A549 (cell line): ENCODE data around the gene NEUROD4. TPM values are rescaled to one million over a fixed set of nuclear protein-coding genes. Genes with fewer than 3 reads are reported as not detected.

Experiments used
- ATAC-seq, 2 experiments: fragments of 200-7000 bp in 1 of 2; fragments of >200 bp in 1 of 2; cut with Nextera tagmentation in 1 of 2; cut with Tn5 transposase in 1 of 2; 3 replicates each; pipeline versions ENCODE4 v1.8.0 to v1.9.1; 2018 to 2020; ENCODE audit warnings: mild to moderate bottlenecking in 1 of 2, moderate library complexity in 1 of 2
- CTCF ChIA-PET: fragments of 300-600 bp; sonication (Branson Sonifier 250); formaldehyde crosslinking; extraction: SDS; loops from one replicate; lab custom pipeline; 2021; ENCODE audit warnings: antibody characterized with exemption, inconsistent platforms; lab: Yijun Ruan, JAX
- POLR2A ChIA-PET: fragments of 350-600 bp; formaldehyde crosslinking; extraction: SDS; loops from one replicate; lab custom pipeline; 2021; ENCODE audit warnings: antibody characterized with exemption, inconsistent platforms; lab: Yijun Ruan, JAX
- DNase-seq, 2 experiments: peaks; one replicate each; pipeline versions ENCODE4 v3.0.0 to v3.0.0-alpha.2; 2011 to 2016; ENCODE audit warnings: low read depth in 1 of 2, low spot score in 1 of 2
- FAIRE-seq: peaks from 2 replicates; lab custom pipeline; 2011; peaks lifted over from hg19 to GRCh38; lab: Jason Lieb, UNC
- H3K27ac ChIP-seq, 2 experiments: fragments of >200 bp; sonication (Bioruptor Twin); formaldehyde crosslinking; 3 replicates each; pipeline ENCODE4 v1.5.1; 2016 to 2017
- H3K4me1 ChIP-seq: fragments of >200 bp; sonication (Bioruptor Twin); formaldehyde crosslinking; 3 replicates; pipeline ENCODE4 v1.6.1; 2016
- H3K4me2 ChIP-seq: fragments of >200 bp; sonication (Bioruptor Twin); formaldehyde crosslinking; 3 replicates; pipeline ENCODE4 v1.6.1; 2016
- H3K4me3 ChIP-seq: fragments of >200 bp; sonication (Bioruptor Twin); formaldehyde crosslinking; 3 replicates; pipeline ENCODE4 v1.5.1; 2016
- H3K9me3 ChIP-seq: fragments of >200 bp; sonication (Bioruptor Twin); formaldehyde crosslinking; 3 replicates; pipeline ENCODE4 v1.6.1; 2016
- BHLHE40 ChIP-seq: IDR thresholded peaks from 2 replicates; pipeline ENCODE4 v1.6.1; 2012; ENCODE audit warnings: low read depth, low read length, inconsistent platforms
- CBX2 ChIP-seq: fragments of 200-600 bp; sonication (generic); IDR thresholded peaks from 2 replicates; pipeline ENCODE4 v1.6.1; 2016; ENCODE audit warnings: low read depth, mild to moderate bottlenecking, borderline replicate concordance
- CBX8 ChIP-seq: fragments of 200-600 bp; sonication (generic); IDR thresholded peaks from 2 replicates; pipeline ENCODE4 v1.6.1; 2016
- CHD2 ChIP-seq: fragments of 150-350 bp; IDR thresholded peaks from 2 replicates; pipeline ENCODE4 v1.6.1; 2014; ENCODE audit warnings: low read length; ENCODE audit not compliant: partially characterized antibody
- CHD4 ChIP-seq: fragments of 200-600 bp; sonication (generic); IDR thresholded peaks from 2 replicates; pipeline ENCODE4 v1.6.1; 2016; ENCODE audit warnings: antibody characterized with exemption, mild to moderate bottlenecking, borderline replicate concordance
- EHMT2 ChIP-seq: fragments of 200-600 bp; sonication (generic); IDR thresholded peaks from 2 replicates; pipeline ENCODE4 v1.6.1; 2016; ENCODE audit warnings: antibody characterized with exemption, low read depth, mild to moderate bottlenecking, moderate library complexity
- EP300 ChIP-seq, 2 experiments: fragments of >200 bp; sonication (Bioruptor Twin); formaldehyde crosslinking; IDR thresholded peaks; 2 replicates in 1 of 2; 3 replicates in 1 of 2; pipeline ENCODE4 v1.6.1; 2016 to 2017
- ESRRA ChIP-seq: fragments of 150-350 bp; IDR thresholded peaks from 2 replicates; pipeline ENCODE4 v1.6.1; 2014; ENCODE audit warnings: mild to moderate bottlenecking, low read length, borderline replicate concordance
- FOSB ChIP-seq: fragments of 250-450 bp; sonication (Bioruptor Pico); IDR thresholded peaks from 2 replicates; pipeline ENCODE4 v1.5.0; 2020; ENCODE audit warnings: mild to moderate bottlenecking, moderate library complexity
- FOSL2 ChIP-seq, 2 experiments: fragments of 450-650 bp in 1 of 2; fragments of >200 bp in 1 of 2; sonication (Bioruptor Twin) in 1 of 2; formaldehyde crosslinking; IDR thresholded peaks; 2 replicates each; pipeline versions ENCODE4 v1.5.0 to v1.6.1; 2016 to 2020; ENCODE audit warnings: mild to moderate bottlenecking in 1 of 2, moderate library complexity in 1 of 2
- FOXS1 ChIP-seq: fragments of 250-450 bp; sonication (Bioruptor Pico); IDR thresholded peaks from 2 replicates; pipeline ENCODE4 v1.5.0; 2020; ENCODE audit warnings: mild to moderate bottlenecking, moderate library complexity
- GATA3 ChIP-seq: IDR thresholded peaks from 2 replicates; pipeline ENCODE4 v1.6.1; 2012; ENCODE audit warnings: borderline replicate concordance
- HDAC2 ChIP-seq: fragments of 200-600 bp; sonication (generic); IDR thresholded peaks from 2 replicates; pipeline ENCODE4 v1.6.1; 2016
- HOXA7 ChIP-seq: fragments of 250-450 bp; sonication (Bioruptor Pico); IDR thresholded peaks from 2 replicates; pipeline ENCODE4 v1.5.0; 2020; ENCODE audit warnings: mild to moderate bottlenecking, moderate library complexity
- HOXB13 ChIP-seq: fragments of 250-450 bp; sonication (Bioruptor Pico); IDR thresholded peaks from 2 replicates; pipeline ENCODE4 v1.5.0; 2020; ENCODE audit warnings: low read depth, mild to moderate bottlenecking, moderate library complexity
- JUNB ChIP-seq: fragments of >200 bp; sonication (Bioruptor Twin); formaldehyde crosslinking; IDR thresholded peaks from 2 replicates; pipeline ENCODE4 v1.6.1; 2016
- KDM1A ChIP-seq: fragments of 200-600 bp; sonication (generic); IDR thresholded peaks from 2 replicates; pipeline ENCODE4 v1.6.1; 2016; ENCODE audit warnings: low read depth, mild to moderate bottlenecking
- MAFK ChIP-seq: fragments of 450-650 bp; IDR thresholded peaks from 2 replicates; pipeline ENCODE4 v1.6.1; 2014; ENCODE audit not compliant: partially characterized antibody
- NPAS2 ChIP-seq: fragments of 250-450 bp; sonication (Bioruptor Pico); IDR thresholded peaks from 2 replicates; pipeline ENCODE4 v1.8.0; 2022; ENCODE audit warnings: mild to moderate bottlenecking, moderate library complexity, borderline replicate concordance
- PHF8 ChIP-seq: fragments of 200-600 bp; sonication (generic); IDR thresholded peaks from 2 replicates; pipeline ENCODE4 v1.6.1; 2016; ENCODE audit warnings: low read depth, mild to moderate bottlenecking, antibody characterized with exemption, moderate library complexity, borderline replicate concordance
- POLR2A ChIP-seq: IDR thresholded peaks from 2 replicates; pipeline ENCODE4 v1.6.1; 2012; ENCODE audit warnings: mild to moderate bottlenecking, low read length
- POLR2AphosphoS2 ChIP-seq: conservative IDR thresholded peaks from 2 replicates; pipeline ENCODE4 v1.6.1; 2012; ENCODE audit warnings: low read length, improper control_type of control experiment, inconsistent platforms
- RAD21 ChIP-seq, 2 experiments: fragments of >200 bp in 1 of 2; sonication (Bioruptor Twin) in 1 of 2; formaldehyde crosslinking in 1 of 2; IDR thresholded peaks in 1 of 2; conservative IDR thresholded peaks in 1 of 2; 2 replicates in 1 of 2; 3 replicates in 1 of 2; pipeline ENCODE4 v1.6.1; 2012 to 2018; ENCODE audit warnings: inconsistent platforms in 1 of 2
- RNF2 ChIP-seq: fragments of 200-600 bp; sonication (generic); IDR thresholded peaks from 2 replicates; pipeline ENCODE4 v1.6.1; 2016; ENCODE audit warnings: low read depth, mild to moderate bottlenecking, antibody characterized with exemption, moderate library complexity, borderline replicate concordance
- SMC3 ChIP-seq: fragments of >200 bp; sonication (Bioruptor Twin); formaldehyde crosslinking; IDR thresholded peaks from 3 replicates; pipeline ENCODE4 v1.6.1; 2018; ENCODE audit warnings: inconsistent platforms
- ZC3H11A ChIP-seq: fragments of 450-650 bp; IDR thresholded peaks from 2 replicates; pipeline ENCODE4 v1.6.1; 2014; ENCODE audit warnings: antibody characterized with exemption, mild to moderate bottlenecking
- WGBS: methylation state at CpG from one replicate; pipeline ENCODE4 v1.1.6; 2017; ENCODE audit errors: missing lambda C conversion rate; 5-methylcytosine and 5-hydroxymethylcytosine counted together
- polyA plus RNA-seq, 4 experiments: library from polyadenylated mRNA; depleted of rRNA in 3 of 4; stranded (reverse); fragments of >200 nt; fragmentation: RNase III in 1 of 4; extraction: RNeasy Plus Mini Kit Qiagen cat#74134 plus additional on column Dnase treatment in 1 of 4; gene quantifications; 2 replicates in 3 of 4; 3 replicates in 1 of 4; pipeline ENCODE4 v1.2.3, GENCODE V29; 2011 to 2017
- TF ChIP-seq, protein P1 (sequence below): IDR thresholded peaks from 2 replicates; pipeline ENCODE4 v1.6.1; 2012
- TF ChIP-seq, protein P2 (sequence below): fragments of >200 bp; sonication (Bioruptor Twin); formaldehyde crosslinking; IDR thresholded peaks from 3 replicates; pipeline ENCODE4 v1.5.1; 2016
- TF ChIP-seq, protein P3 (sequence below): fragments of >200 bp; sonication (Bioruptor Twin); formaldehyde crosslinking; IDR thresholded peaks from 3 replicates; pipeline ENCODE4 v1.6.1; 2016
- TF ChIP-seq, protein P4 (sequence below): IDR thresholded peaks from 2 replicates; pipeline ENCODE4 v1.6.1; 2012; ENCODE audit warnings: low read depth, borderline replicate concordance

NEUROD4 gene
- polyA plus RNA-seq, 2 of the 4 experiments (the other 2 are of a cell fraction), result not detected

DNA sequence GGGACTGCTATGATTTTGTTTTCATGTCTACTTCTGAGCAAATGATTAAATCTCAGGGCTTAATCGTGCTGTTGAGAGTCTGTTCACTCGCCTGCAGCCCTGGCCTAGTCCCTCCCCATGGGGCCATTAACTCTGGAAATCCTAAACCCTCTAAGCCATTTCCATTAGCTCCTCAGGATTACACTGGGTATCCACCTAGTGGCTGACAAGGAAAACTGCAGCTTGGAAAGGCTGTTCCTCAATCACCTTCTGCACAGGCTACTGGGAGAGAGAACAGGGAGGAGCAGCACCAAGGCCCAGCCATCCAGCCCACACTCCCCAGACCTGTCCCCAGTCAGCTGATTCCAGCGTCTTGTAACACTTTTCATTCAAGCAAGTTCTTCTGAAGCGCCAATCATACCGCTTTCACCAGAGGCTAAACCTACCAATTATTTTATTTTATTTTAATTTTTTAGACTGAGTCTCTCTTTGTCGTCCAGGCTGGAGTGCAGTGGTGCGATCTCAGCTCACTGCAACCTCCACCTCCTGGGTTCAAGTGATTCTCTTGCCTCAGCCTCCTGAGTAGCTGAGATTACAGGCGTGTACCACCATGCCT, 48.7 kb downstream of the NEUROD4 start:
- CTCF ChIA-PET, result interaction anchor here (0.8 to 18.8 kb wide), 16 partner anchors 9 to 551 kb away, joined by 3 to 268 read pairs (median 4); no protein-coding TSS in a partner anchor
- no peak for FAIRE-seq
- peak; percentile 62 to 68 for DNase-seq
- peak; percentile 71 to 91 for ATAC-seq
- no peaks in the 10 kb centered on the region for H3K4me1 ChIP-seq
- POLR2A ChIA-PET, result no interaction called here
- H3K4me3 ChIP-seq, result no peak overlapping the region
- no peak for TF ChIP-seq KDM1A
- no peak for TF ChIP-seq HDAC2
- TF ChIP-seq CBX8, result no peak
- no peak for TF ChIP-seq EHMT2
- TF ChIP-seq ZC3H11A, result no peak
- TF ChIP-seq HOXA7 (CRISPR knock-in tag), result no peak
- TF ChIP-seq CHD2, result no peak
- TF ChIP-seq RNF2, result no peak
- 0 out of 3 replicates have a peak, but pooled peaks have one; percentile 29 for TF ChIP-seq SMC3
- TF ChIP-seq BHLHE40, result no peak
- TF ChIP-seq RAD21 (conservative IDR thresholded peaks at IDR 0.05 in 1 of 2, IDR thresholded peaks at IDR 0.05 in 1 of 2), result peak; percentile 22 to 42; a peak in 3 of 5 replicates
- no peak for TF ChIP-seq FOXS1 (CRISPR knock-in tag)
- TF ChIP-seq GATA3, result no peak
- TF ChIP-seq FOSL2 (IDR thresholded peaks at IDR 0.05), result no peak
- TF ChIP-seq FOSL2 (CRISPR knock-in tag; IDR thresholded peaks at IDR 0.05), result no peak
- no peak for TF ChIP-seq EP300 (IDR thresholded peaks at IDR 0.05)
- no peak for TF ChIP-seq CHD4
- no peak for TF ChIP-seq ESRRA
- TF ChIP-seq NPAS2, result no peak
- TF ChIP-seq, protein P1, sequence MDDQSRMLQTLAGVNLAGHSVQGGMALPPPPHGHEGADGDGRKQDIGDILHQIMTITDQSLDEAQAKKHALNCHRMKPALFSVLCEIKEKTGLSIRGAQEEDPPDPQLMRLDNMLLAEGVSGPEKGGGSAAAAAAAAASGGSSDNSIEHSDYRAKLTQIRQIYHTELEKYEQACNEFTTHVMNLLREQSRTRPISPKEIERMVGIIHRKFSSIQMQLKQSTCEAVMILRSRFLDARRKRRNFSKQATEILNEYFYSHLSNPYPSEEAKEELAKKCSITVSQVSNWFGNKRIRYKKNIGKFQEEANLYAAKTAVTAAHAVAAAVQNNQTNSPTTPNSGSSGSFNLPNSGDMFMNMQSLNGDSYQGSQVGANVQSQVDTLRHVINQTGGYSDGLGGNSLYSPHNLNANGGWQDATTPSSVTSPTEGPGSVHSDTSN, result no peak
- TF ChIP-seq HOXB13 (CRISPR knock-in tag), result no peak
- TF ChIP-seq, protein P2, sequence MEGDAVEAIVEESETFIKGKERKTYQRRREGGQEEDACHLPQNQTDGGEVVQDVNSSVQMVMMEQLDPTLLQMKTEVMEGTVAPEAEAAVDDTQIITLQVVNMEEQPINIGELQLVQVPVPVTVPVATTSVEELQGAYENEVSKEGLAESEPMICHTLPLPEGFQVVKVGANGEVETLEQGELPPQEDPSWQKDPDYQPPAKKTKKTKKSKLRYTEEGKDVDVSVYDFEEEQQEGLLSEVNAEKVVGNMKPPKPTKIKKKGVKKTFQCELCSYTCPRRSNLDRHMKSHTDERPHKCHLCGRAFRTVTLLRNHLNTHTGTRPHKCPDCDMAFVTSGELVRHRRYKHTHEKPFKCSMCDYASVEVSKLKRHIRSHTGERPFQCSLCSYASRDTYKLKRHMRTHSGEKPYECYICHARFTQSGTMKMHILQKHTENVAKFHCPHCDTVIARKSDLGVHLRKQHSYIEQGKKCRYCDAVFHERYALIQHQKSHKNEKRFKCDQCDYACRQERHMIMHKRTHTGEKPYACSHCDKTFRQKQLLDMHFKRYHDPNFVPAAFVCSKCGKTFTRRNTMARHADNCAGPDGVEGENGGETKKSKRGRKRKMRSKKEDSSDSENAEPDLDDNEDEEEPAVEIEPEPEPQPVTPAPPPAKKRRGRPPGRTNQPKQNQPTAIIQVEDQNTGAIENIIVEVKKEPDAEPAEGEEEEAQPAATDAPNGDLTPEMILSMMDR, result peak; percentile 39
- no peak for TF ChIP-seq FOSB (CRISPR knock-in tag)
- no peak for TF ChIP-seq MAFK
- H3K9me3 ChIP-seq, result no peaks in the 10 kb centered on the region
- H3K27ac ChIP-seq, result no peak overlapping the region
- 21% methylated on average over 8 of the region's 8 CpGs for WGBS
- H3K4me2 ChIP-seq, result no peak overlapping the region

DNA sequence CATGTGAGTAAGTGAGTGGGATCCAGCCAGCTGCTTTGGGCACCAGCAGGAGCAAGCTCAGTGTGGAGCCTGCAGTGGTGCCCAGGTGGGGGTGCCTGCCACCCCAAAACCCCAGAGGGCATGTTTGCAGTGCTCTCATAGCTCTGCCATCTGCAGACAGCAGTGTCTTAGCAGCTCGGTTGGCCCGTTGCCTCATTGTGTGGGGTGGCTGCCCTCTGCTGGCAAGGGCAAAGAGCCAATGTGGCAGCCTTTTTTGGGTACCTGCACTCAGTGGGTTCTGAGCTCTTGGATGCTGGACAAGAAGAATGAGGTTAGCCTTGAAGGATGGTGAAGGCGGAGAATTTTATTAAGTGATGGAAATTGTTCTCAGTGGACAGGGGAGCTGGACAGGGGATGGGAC, 52.3 kb downstream of the NEUROD4 start:
- Histone ChIP-seq H3K27ac (no peak overlapping the region), H3K4me2 (no peak overlapping the region), H3K9me3 (no peaks in the 10 kb centered on the region), H3K4me1 (no peaks in the 10 kb centered on the region), H3K4me3 (no peak overlapping the region)
- 22% methylated on average over 3 of the region's 3 CpGs for WGBS
- TF ChIP-seq NPAS2, result no peak
- TF ChIP-seq PHF8, result no peak
- no peak for TF ChIP-seq CBX2
- TF ChIP-seq HOXA7 (CRISPR knock-in tag), result no peak
- TF ChIP-seq, protein P3, sequence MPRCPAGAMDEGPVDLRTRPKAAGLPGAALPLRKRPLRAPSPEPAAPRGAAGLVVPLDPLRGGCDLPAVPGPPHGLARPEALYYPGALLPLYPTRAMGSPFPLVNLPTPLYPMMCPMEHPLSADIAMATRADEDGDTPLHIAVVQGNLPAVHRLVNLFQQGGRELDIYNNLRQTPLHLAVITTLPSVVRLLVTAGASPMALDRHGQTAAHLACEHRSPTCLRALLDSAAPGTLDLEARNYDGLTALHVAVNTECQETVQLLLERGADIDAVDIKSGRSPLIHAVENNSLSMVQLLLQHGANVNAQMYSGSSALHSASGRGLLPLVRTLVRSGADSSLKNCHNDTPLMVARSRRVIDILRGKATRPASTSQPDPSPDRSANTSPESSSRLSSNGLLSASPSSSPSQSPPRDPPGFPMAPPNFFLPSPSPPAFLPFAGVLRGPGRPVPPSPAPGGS, result no peak
- no peak for TF ChIP-seq HOXB13 (CRISPR knock-in tag)
- TF ChIP-seq RAD21 (conservative IDR thresholded peaks at IDR 0.05 in 1 of 2, IDR thresholded peaks at IDR 0.05 in 1 of 2), result peak; percentile 51 to 59
- TF ChIP-seq, protein P2, result peak; percentile 50
- TF ChIP-seq, protein P4, sequence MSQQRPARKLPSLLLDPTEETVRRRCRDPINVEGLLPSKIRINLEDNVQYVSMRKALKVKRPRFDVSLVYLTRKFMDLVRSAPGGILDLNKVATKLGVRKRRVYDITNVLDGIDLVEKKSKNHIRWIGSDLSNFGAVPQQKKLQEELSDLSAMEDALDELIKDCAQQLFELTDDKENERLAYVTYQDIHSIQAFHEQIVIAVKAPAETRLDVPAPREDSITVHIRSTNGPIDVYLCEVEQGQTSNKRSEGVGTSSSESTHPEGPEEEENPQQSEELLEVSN, result no peak
- no peak for TF ChIP-seq FOXS1 (CRISPR knock-in tag)
- TF ChIP-seq JUNB, result no peak
- peak; percentile 52 for TF ChIP-seq SMC3
- no peak for TF ChIP-seq CHD4
- TF ChIP-seq POLR2A, result no peak
- no peak for TF ChIP-seq POLR2AphosphoS2
- no peak for TF ChIP-seq HDAC2
- ChIA-PET CTCF (interaction anchor here (0.7 to 18.8 kb wide), 31 partner anchors 9 to 504 kb away, joined by 3 to 268 read pairs (median 5); no protein-coding TSS in a partner anchor), POLR2A (no interaction called here)
- DNase-seq (peak; percentile 7 to 62), FAIRE-seq (no peak), ATAC-seq (peak; percentile 72 to 92)
